ENCODE data around the gene GASK1A.
"Not testable (repeated sequence)": the region's sequence is repeated elsewhere in the genome, so short reads cannot be mapped to it uniquely, and the experiment has no call there.

Gene GASK1A

GRCh38 chr3:42961633-42962032, 17.5 kb upstream of the GASK1A start:
- peak; percentile 35 for DNase-seq

DNA sequence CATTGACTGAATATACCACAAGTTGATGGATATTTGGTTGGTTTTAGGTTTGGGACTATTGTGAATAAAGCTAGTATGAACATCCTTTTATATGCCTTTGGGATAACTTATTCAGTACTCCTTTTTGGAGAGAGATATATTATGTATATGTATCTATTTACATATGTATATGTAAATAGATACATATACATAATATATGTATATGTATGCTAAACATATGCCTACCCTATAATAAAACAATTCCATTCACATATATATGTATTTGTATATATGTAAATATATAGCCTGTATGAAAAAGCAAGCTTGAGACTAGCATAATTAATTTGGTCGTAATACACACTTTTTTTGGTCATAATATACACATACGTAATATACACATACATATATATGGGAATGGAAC, 15.8 kb upstream of the GASK1A start:
- Mint-ChIP-seq H3K27ac (no peak overlapping the region), H3K9me3 (no peaks in the 10 kb centered on the region), H3K4me1 (no peaks in the 10 kb centered on the region), H3K27me3 (ENCODE audit: low read depth, poor library complexity) (peaks cover 28% of the 10 kb centered on the region), H3K4me3 (no peak overlapping the region), H3K36me3 (ENCODE audit: low read depth) (no peaks in the 10 kb centered on the region)
- TF ChIP-seq, protein P1, sequence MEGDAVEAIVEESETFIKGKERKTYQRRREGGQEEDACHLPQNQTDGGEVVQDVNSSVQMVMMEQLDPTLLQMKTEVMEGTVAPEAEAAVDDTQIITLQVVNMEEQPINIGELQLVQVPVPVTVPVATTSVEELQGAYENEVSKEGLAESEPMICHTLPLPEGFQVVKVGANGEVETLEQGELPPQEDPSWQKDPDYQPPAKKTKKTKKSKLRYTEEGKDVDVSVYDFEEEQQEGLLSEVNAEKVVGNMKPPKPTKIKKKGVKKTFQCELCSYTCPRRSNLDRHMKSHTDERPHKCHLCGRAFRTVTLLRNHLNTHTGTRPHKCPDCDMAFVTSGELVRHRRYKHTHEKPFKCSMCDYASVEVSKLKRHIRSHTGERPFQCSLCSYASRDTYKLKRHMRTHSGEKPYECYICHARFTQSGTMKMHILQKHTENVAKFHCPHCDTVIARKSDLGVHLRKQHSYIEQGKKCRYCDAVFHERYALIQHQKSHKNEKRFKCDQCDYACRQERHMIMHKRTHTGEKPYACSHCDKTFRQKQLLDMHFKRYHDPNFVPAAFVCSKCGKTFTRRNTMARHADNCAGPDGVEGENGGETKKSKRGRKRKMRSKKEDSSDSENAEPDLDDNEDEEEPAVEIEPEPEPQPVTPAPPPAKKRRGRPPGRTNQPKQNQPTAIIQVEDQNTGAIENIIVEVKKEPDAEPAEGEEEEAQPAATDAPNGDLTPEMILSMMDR (IDR thresholded peaks at IDR 0.05), result no peak
- no peak for DNase-seq

More at GRCh38 chr3:42961633-42962032, 17.5 kb upstream of the GASK1A start:
- Mint-ChIP-seq H3K4me1 (no peaks in the 10 kb centered on the region), H3K27me3 (ENCODE audit: low read depth, poor library complexity) (peaks cover 28% of the 10 kb centered on the region), H3K27ac (no peak overlapping the region), H3K9me3 (no peaks in the 10 kb centered on the region), H3K36me3 (ENCODE audit: low read depth) (no peaks in the 10 kb centered on the region), H3K4me3 (no peak overlapping the region)
- TF ChIP-seq, protein P1 (IDR thresholded peaks at IDR 0.05), result peak; percentile 63

GRCh38 chr3:42964266-42964665, 14.8 kb upstream of the GASK1A start:
- H3K27me3 Mint-ChIP-seq (ENCODE audit: low read depth, poor library complexity), result peaks cover 35% of the 10 kb centered on the region
- no peak overlapping the region for H3K27ac Mint-ChIP-seq
- no peak for DNase-seq
- H3K36me3 Mint-ChIP-seq (ENCODE audit: low read depth), result no peaks in the 10 kb centered on the region
- H3K9me3 Mint-ChIP-seq, result no peaks in the 10 kb centered on the region
- no peaks in the 10 kb centered on the region for H3K4me1 Mint-ChIP-seq
- TF ChIP-seq, protein P1 (IDR thresholded peaks at IDR 0.05), result no peak
- no peak overlapping the region for H3K4me3 Mint-ChIP-seq

DNA sequence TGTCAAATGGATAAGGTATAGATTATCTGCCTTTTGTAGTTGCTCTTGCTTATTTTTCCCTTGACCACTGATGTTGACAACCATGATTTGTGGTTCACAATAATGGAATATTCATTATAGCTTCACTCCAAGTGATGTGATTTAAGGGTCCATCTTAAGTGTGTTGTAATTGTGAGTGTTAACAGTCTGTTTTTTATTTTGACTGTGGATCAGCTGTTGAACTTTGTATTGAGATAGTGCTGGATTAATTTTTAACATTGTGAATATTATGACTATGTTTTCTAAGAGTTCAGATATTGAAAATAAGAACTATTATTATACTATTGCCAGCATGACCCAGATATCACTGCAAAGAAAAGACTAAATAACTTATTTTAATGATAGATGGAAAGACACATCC, 8.6 kb upstream of the GASK1A start:
- Mint-ChIP-seq H3K4me1 (no peaks in the 10 kb centered on the region), H3K36me3 (ENCODE audit: low read depth) (peaks cover 15% of the 10 kb centered on the region), H3K4me3 (no peak overlapping the region), H3K27ac (no peak overlapping the region), H3K9me3 (peaks cover 35% of the 10 kb centered on the region), H3K27me3 (ENCODE audit: low read depth, poor library complexity) (peaks cover 31% of the 10 kb centered on the region)
- DNase-seq, result no peak
- TF ChIP-seq, protein P1 (IDR thresholded peaks at IDR 0.05), result no peak

- H3K9me3 Mint-ChIP-seq, result peaks cover 42% of the 10 kb centered on the region
- DNase-seq, result no peak
- H3K4me1 Mint-ChIP-seq, result no peaks in the 10 kb centered on the region
- TF ChIP-seq, protein P1 (IDR thresholded peaks at IDR 0.05), result no peak
- H3K27ac Mint-ChIP-seq, result no peak overlapping the region
- H3K27me3 Mint-ChIP-seq (ENCODE audit: low read depth, poor library complexity), result peaks cover 32% of the 10 kb centered on the region
- H3K4me3 Mint-ChIP-seq, result no peak overlapping the region
- peaks cover 20% of the 10 kb centered on the region for H3K36me3 Mint-ChIP-seq (ENCODE audit: low read depth)
These were observed 7.9 kb upstream of the GASK1A start for GRCh38 chr3:42970976-42971772.

DNA sequence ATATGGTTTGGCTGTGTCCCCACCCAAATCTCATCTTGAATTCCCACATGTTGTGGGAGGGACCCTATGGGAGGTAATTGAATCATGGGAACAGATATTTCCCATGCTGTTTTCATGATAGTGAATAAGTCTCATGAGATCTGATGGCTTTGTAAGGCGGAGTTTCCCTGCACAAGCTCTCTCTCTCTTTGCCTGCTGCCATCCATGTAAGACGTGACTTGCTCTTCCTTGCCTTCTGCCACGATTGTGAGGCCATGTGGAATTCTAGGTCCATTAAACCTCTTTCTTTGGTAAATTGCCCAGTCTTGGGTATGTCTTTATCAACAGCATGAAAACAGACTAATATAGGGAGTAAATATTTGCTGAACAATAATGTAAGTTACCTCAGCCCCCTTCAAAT, 4.2 kb upstream of the GASK1A start:
- H3K9me3 Mint-ChIP-seq, result peaks cover 62% of the 10 kb centered on the region
- peaks cover 62% of the 10 kb centered on the region for H3K27me3 Mint-ChIP-seq (ENCODE audit: low read depth, poor library complexity)
- not testable (repeated sequence) for DNase-seq, H3K4me1 Mint-ChIP-seq, H3K4me3 Mint-ChIP-seq, H3K27ac Mint-ChIP-seq
- H3K36me3 Mint-ChIP-seq (ENCODE audit: low read depth), result peaks cover 29% of the 10 kb centered on the region

All from nephron progenitor cell (in vitro differentiated cells).